Measurements from ENCODE around the gene ZNF598. TPM values are rescaled to one million over a fixed set of nuclear protein-coding genes. Genes with fewer than 3 reads are reported as not detected.
A peak's percentile ranks its signal among the peaks of the same experiment; 100 is the strongest.
"Not testable (repeated sequence)": the region's sequence is repeated elsewhere in the genome, so short reads cannot be mapped to it uniquely, and the experiment has no call there.

Gene ZNF598
- polyA plus RNA-seq, 2 donors: 27.9 to 36.4 TPM

DNA sequence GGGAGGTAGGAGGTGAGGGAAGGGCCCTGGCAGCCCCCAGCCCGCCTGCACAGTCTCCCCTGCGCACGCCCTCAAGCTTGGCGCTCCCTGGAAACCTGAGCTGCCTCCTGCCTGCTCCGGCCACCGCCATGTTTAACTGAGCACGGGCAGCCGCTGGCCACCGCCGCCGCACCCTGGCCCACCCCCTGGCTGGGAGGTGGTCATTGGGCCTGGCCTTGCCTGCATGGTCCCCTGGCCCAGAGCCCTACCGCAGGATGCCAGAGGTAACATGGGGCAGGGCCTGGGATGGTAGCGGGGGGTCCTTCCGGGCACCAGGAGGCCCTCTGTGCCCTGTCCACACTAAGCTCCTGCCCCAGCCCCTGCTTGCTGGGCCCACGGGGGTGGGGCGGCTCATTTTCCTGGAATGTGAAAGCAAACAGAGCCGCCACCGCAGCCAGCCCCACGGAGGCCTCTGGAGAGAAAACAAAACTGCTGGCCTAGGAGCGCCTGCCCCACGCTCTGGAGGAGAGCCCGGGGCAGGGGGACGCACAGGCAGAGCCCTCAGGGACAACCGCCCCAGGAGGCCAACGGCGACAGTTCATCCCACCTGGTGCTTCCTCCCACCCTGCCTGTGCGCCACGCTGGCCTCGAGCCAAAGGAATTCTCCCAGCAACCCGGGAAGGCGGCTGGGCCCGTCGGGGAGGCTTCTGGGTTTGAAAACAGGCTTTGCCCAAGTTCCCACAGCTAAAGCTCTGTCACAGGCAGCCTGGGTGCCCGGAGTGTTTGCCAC is 26.0 kb upstream of the ZNF598 start:
- H3K27ac ChIP-seq (ENCODE audit: low read depth in 2 of 2, low read length in 1 of 2): peak overlapping the region; percentile 78 to 79
- H3K27me3 ChIP-seq (ENCODE audit: control insufficient read depth in 1 of 2, insufficient read depth in 2 of 2, low read length in 2 of 2): no peaks in the 10 kb centered on the region
- 44% methylated on average over 32 to 34 of the region's 34 CpGs for WGBS, 2 donors
- H3K4me1 ChIP-seq (ENCODE audit: control insufficient read depth in 2 of 2, insufficient read depth in 2 of 2, low read length in 1 of 2): peaks cover 7 to 23% of the 10 kb centered on the region in 2 donors
- peak overlapping the region in 1 of 2 donors; percentile 0 for H3K4me3 ChIP-seq (ENCODE audit: low read depth in 1 of 2, low read length in 2 of 2)
- no peaks in the 10 kb centered on the region for H3K9me3 ChIP-seq (ENCODE audit: control insufficient read depth in 2 of 2, insufficient read depth in 1 of 2, low read depth in 1 of 2, low read length in 1 of 2)
- peaks cover 0 to 7% of the 10 kb centered on the region in 2 donors for H3K36me3 ChIP-seq (ENCODE audit: control insufficient read depth in 2 of 2, insufficient read depth in 2 of 2, low read length in 1 of 2)

DNA sequence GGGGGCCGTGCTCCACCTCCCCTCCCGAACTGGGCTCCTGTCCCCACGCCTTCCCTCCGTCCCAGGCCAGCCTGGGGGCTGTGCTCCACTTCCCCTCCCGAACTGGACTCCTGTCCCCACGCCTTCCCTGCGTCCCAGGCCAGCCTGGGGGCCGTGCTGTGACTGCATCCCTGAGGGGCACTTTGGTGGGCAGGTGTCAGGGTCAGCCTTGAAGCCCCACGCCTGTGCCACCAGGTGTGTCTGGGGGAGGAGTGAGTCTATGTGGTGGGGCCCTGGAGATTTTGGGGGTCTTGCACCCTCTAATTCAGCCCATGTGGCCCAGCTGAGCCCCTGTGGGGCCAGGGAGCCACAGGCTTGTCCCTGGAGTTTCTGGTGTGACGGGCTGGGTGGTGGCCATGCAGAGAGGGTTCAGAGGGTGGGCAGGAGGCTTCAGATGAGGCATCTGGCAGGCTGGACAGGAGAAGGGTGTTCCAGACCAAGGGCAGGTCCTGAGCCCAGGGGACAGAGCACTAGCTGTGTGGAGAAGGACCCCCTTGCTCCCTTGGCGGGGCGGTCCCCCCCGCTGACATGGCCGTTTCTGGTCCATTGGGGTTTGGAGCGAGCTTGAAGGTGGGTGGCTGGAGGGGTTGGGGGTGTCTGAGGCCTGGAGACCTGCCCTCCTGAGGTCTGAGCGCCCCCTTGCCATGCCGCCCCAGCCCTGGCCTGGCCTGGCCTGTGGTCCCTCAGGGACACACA is 25.2 kb upstream of the ZNF598 start:
- WGBS, 2 donors: 77 to 85% methylated on average over 15 to 17 of the region's 17 CpGs
- Histone ChIP-seq H3K9me3 (ENCODE audit: control insufficient read depth in 2 of 2, insufficient read depth in 1 of 2, low read depth in 1 of 2, low read length in 1 of 2) (no peaks in the 10 kb centered on the region), H3K27me3 (ENCODE audit: control insufficient read depth in 1 of 2, insufficient read depth in 2 of 2, low read length in 2 of 2) (no peaks in the 10 kb centered on the region), H3K4me3 (ENCODE audit: low read depth in 1 of 2, low read length in 2 of 2) (no peak overlapping the region), H3K4me1 (ENCODE audit: control insufficient read depth in 2 of 2, insufficient read depth in 2 of 2, low read length in 1 of 2) (peaks cover 5 to 17% of the 10 kb centered on the region in 2 donors), H3K36me3 (ENCODE audit: control insufficient read depth in 2 of 2, insufficient read depth in 2 of 2, low read length in 1 of 2) (peaks cover 0 to 7% of the 10 kb centered on the region in 2 donors), H3K27ac (ENCODE audit: low read depth in 2 of 2, low read length in 1 of 2) (peak overlapping the region; percentile 78 to 79)

GRCh38 chr16:2033909-2034695 is 24.5 kb upstream of the ZNF598 start:
- not testable (repeated sequence) for H3K9me3 ChIP-seq (ENCODE audit: control insufficient read depth in 2 of 2, insufficient read depth in 1 of 2, low read depth in 1 of 2, low read length in 1 of 2); H3K36me3 ChIP-seq (ENCODE audit: control insufficient read depth in 2 of 2, insufficient read depth in 2 of 2, low read length in 1 of 2); H3K27me3 ChIP-seq (ENCODE audit: control insufficient read depth in 1 of 2, insufficient read depth in 2 of 2, low read length in 2 of 2)
- Histone ChIP-seq H3K27ac (ENCODE audit: low read depth in 2 of 2, low read length in 1 of 2) (peak overlapping the region; percentile 82 to 86), H3K4me1 (ENCODE audit: control insufficient read depth in 2 of 2, insufficient read depth in 2 of 2, low read length in 1 of 2) (peaks cover 3 to 17% of the 10 kb centered on the region in 2 donors), H3K4me3 (ENCODE audit: low read depth in 1 of 2, low read length in 2 of 2) (peak overlapping the region in 1 of 2 donors; percentile 38)
- 56 to 68% methylated on average over 12 to 16 of the region's 32 CpGs for WGBS, 2 donors

- H3K4me3 ChIP-seq (ENCODE audit: low read depth in 1 of 2, low read length in 2 of 2): peak overlapping the region; percentile 8 to 38
- H3K9me3 ChIP-seq (ENCODE audit: control insufficient read depth in 2 of 2, insufficient read depth in 1 of 2, low read depth in 1 of 2, low read length in 1 of 2): no peaks in the 10 kb centered on the region
- H3K4me1 ChIP-seq (ENCODE audit: control insufficient read depth in 2 of 2, insufficient read depth in 2 of 2, low read length in 1 of 2): peaks cover 3 to 17% of the 10 kb centered on the region in 2 donors
- peak overlapping the region; percentile 82 to 86 for H3K27ac ChIP-seq (ENCODE audit: low read depth in 2 of 2, low read length in 1 of 2)
- peaks cover 0 to 7% of the 10 kb centered on the region in 2 donors for H3K36me3 ChIP-seq (ENCODE audit: control insufficient read depth in 2 of 2, insufficient read depth in 2 of 2, low read length in 1 of 2)
- 27 to 39% methylated on average over 28 to 37 of the region's 37 CpGs for WGBS, 2 donors
- H3K27me3 ChIP-seq (ENCODE audit: control insufficient read depth in 1 of 2, insufficient read depth in 2 of 2, low read length in 2 of 2): no peaks in the 10 kb centered on the region
Observed at GRCh38 chr16:2033057-2033908, 23.7 kb upstream of the ZNF598 start.

GRCh38 chr16:2032285-2033056 is 22.9 kb upstream of the ZNF598 start:
- H3K9me3 ChIP-seq (ENCODE audit: control insufficient read depth in 2 of 2, insufficient read depth in 1 of 2, low read depth in 1 of 2, low read length in 1 of 2): no peaks in the 10 kb centered on the region
- peaks cover 0 to 7% of the 10 kb centered on the region in 2 donors for H3K36me3 ChIP-seq (ENCODE audit: control insufficient read depth in 2 of 2, insufficient read depth in 2 of 2, low read length in 1 of 2)
- no peak overlapping the region for H3K4me3 ChIP-seq (ENCODE audit: low read depth in 1 of 2, low read length in 2 of 2)
- peak overlapping the region; percentile 82 to 86 for H3K27ac ChIP-seq (ENCODE audit: low read depth in 2 of 2, low read length in 1 of 2)
- 66 to 81% methylated on average over 13 to 15 of the region's 15 CpGs for WGBS, 2 donors
- H3K4me1 ChIP-seq (ENCODE audit: control insufficient read depth in 2 of 2, insufficient read depth in 2 of 2, low read length in 1 of 2): peaks cover 3 to 21% of the 10 kb centered on the region in 2 donors
- H3K27me3 ChIP-seq (ENCODE audit: control insufficient read depth in 1 of 2, insufficient read depth in 2 of 2, low read length in 2 of 2): no peaks in the 10 kb centered on the region

GRCh38 chr16:2031081-2031577 is 21.5 kb upstream of the ZNF598 start:
- Histone ChIP-seq H3K27ac (ENCODE audit: low read depth in 2 of 2, low read length in 1 of 2) (peak overlapping the region in 1 of 2 donors; percentile 39), H3K9me3 (ENCODE audit: control insufficient read depth in 2 of 2, insufficient read depth in 1 of 2, low read depth in 1 of 2, low read length in 1 of 2) (no peaks in the 10 kb centered on the region), H3K36me3 (ENCODE audit: control insufficient read depth in 2 of 2, insufficient read depth in 2 of 2, low read length in 1 of 2) (no peaks in the 10 kb centered on the region), H3K4me3 (ENCODE audit: low read depth in 1 of 2, low read length in 2 of 2) (no peak overlapping the region), H3K27me3 (ENCODE audit: control insufficient read depth in 1 of 2, insufficient read depth in 2 of 2, low read length in 2 of 2) (no peaks in the 10 kb centered on the region), H3K4me1 (ENCODE audit: control insufficient read depth in 2 of 2, insufficient read depth in 2 of 2, low read length in 1 of 2) (peaks cover 7 to 19% of the 10 kb centered on the region in 2 donors)
- WGBS, 2 donors: 49 to 63% methylated on average over 11 of the region's 11 CpGs

GRCh38 chr16:2030036-2030435 is 20.4 kb upstream of the ZNF598 start:
- H3K4me1 ChIP-seq (ENCODE audit: control insufficient read depth in 2 of 2, insufficient read depth in 2 of 2, low read length in 1 of 2): peaks cover 4 to 16% of the 10 kb centered on the region in 2 donors
- H3K27ac ChIP-seq (ENCODE audit: low read depth in 2 of 2, low read length in 1 of 2): peak overlapping the region in 1 of 2 donors; percentile 26
- WGBS, 2 donors: 83 to 87% methylated on average over 11 of the region's 11 CpGs
- no peaks in the 10 kb centered on the region for H3K9me3 ChIP-seq (ENCODE audit: control insufficient read depth in 2 of 2, insufficient read depth in 1 of 2, low read depth in 1 of 2, low read length in 1 of 2)
- no peaks in the 10 kb centered on the region for H3K27me3 ChIP-seq (ENCODE audit: control insufficient read depth in 1 of 2, insufficient read depth in 2 of 2, low read length in 2 of 2)
- no peaks in the 10 kb centered on the region for H3K36me3 ChIP-seq (ENCODE audit: control insufficient read depth in 2 of 2, insufficient read depth in 2 of 2, low read length in 1 of 2)
- H3K4me3 ChIP-seq (ENCODE audit: low read depth in 1 of 2, low read length in 2 of 2): no peak overlapping the region

DNA sequence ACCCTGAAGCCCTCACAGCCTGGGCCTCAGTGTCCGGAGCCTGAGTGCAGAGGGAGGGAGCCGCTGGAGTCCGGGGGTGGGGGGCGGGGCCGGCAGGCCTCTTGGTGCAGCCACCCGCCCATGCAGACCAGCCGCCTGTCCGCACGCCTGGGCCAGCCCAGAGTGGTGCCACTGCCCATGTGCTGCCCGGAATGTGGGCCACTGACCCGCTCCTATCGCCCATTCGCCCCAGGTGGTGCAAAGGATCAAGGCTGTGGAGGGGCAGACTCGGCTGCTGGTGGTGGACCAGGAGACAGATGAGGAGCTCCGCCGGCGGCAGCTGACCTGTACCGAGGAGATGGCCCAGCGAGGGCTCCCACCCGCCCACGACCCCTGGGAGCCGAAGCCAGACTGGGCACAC is 19.7 kb upstream of the ZNF598 start:
- Histone ChIP-seq H3K36me3 (ENCODE audit: control insufficient read depth in 2 of 2, insufficient read depth in 2 of 2, low read length in 1 of 2) (no peaks in the 10 kb centered on the region), H3K4me3 (ENCODE audit: low read depth in 1 of 2, low read length in 2 of 2) (no peak overlapping the region), H3K9me3 (ENCODE audit: control insufficient read depth in 2 of 2, insufficient read depth in 1 of 2, low read depth in 1 of 2, low read length in 1 of 2) (no peaks in the 10 kb centered on the region), H3K27me3 (ENCODE audit: control insufficient read depth in 1 of 2, insufficient read depth in 2 of 2, low read length in 2 of 2) (no peaks in the 10 kb centered on the region), H3K4me1 (ENCODE audit: control insufficient read depth in 2 of 2, insufficient read depth in 2 of 2, low read length in 1 of 2) (peaks cover 4 to 15% of the 10 kb centered on the region in 2 donors), H3K27ac (ENCODE audit: low read depth in 2 of 2, low read length in 1 of 2) (no peak overlapping the region)
- WGBS, 2 donors: 72 to 80% methylated on average over 20 to 22 of the region's 22 CpGs

Measured in esophagus (tissue), 2 donors.